GM19239 (cell line): ENCODE data around the gene ZNF638.

Source experiments
- DNase-seq: peaks from one replicate; pipeline ENCODE4 v3.0.0; 2011; ENCODE audit warnings: low spot score; ENCODE audit not compliant: insufficient read length
- FAIRE-seq: peaks from 2 replicates; lab custom pipeline; 2011; peaks lifted over from hg19 to GRCh38; lab: Jason Lieb, UNC

The ZNF638 gene

DNA sequence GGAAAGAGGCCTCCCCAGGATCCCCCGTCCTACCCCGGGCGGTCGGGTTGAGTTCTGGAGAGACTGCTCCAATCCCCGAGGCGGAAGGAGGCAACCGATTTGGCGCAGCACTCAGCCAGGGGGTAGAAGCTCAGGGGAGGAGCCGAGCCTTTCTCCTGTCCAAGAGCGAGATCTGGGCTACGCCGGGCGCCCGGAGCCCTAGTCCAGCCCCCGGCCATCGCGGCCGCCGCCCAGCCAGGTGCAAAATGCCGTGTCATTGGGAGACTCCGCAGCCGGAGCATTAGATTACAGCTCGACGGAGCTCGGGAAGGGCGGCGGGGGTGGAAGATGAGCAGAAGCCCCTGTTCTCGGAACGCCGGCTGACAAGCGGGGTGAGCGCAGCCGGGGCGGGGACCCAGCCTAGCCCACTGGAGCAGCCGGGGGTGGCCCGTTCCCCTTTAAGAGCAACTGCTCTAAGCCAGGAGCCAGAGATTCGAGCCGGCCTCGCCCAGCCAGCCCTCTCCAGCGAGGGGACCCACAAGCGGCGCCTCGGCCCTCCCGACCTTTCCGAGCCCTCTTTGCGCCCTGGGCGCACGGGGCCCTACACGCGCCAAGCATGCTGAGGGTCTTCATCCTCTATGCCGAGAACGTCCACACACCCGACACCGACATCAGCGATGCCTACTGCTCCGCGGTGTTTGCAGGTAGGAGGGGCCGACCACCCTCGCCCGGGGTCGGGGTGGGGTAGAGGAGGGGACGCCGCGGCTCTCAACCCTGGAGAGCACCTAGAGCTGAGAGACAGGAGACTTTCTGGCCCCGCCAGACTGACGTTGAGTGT is 122.0 kb downstream of the ZNF638 start, which contains the start of gene DYSF:
TSS of gene DYSF (plus strand) at position 158 of the 817 bp plus-strand sequence.
- no peak for DNase-seq
- no peak for FAIRE-seq

DNA sequence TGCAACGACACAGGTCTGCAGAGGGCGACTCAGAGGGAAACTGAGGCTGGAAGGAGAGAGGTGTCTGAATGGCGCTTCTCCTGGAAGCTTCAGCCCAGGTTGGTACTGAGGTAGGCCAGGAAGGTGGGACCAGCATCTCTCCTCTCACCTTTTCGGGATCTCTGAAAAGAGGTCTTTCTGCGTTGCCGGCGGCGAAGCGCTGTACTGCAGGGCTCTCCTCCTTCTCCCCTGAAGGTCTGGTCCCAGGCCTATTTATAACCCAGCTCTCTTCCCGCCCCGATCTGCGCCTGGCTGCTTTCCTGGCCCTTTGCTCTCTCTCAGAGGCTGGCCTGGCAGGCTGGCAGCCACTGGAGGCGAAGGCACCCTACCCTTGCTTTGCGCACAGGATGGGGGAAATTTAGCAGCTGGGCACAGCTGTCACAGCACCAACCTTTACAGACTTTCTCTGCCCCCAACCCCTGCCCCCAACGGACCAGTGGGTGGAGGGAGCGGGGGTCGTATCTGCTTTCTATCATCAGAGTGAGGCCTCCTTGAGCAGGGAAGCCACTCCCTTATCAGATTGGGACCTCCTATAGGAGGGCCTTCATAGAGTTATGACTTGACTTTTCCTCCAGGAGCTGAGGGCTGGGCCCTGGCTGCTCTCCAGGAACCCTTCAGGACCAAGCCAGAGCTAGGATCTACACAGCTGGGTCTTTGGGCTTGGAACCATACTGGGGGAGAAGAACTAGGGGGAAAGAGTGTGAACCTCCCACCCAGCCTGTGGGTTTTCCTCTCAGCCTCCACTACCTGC is 122.8 kb downstream of the ZNF638 start:
- FAIRE-seq (no peak), DNase-seq (no peak)

GRCh38 chr2:71455011-71455740 is 123.6 kb downstream of the ZNF638 start:
- DNase-seq (no peak), FAIRE-seq (no peak)

- DNase-seq = no peak
- FAIRE-seq = no peak
These were observed 124.4 kb downstream of the ZNF638 start for GRCh38 chr2:71455741-71456569.

GRCh38 chr2:71456617-71457016 is 125.0 kb downstream of the ZNF638 start:
- no peak for DNase-seq
- FAIRE-seq = no peak

DNA sequence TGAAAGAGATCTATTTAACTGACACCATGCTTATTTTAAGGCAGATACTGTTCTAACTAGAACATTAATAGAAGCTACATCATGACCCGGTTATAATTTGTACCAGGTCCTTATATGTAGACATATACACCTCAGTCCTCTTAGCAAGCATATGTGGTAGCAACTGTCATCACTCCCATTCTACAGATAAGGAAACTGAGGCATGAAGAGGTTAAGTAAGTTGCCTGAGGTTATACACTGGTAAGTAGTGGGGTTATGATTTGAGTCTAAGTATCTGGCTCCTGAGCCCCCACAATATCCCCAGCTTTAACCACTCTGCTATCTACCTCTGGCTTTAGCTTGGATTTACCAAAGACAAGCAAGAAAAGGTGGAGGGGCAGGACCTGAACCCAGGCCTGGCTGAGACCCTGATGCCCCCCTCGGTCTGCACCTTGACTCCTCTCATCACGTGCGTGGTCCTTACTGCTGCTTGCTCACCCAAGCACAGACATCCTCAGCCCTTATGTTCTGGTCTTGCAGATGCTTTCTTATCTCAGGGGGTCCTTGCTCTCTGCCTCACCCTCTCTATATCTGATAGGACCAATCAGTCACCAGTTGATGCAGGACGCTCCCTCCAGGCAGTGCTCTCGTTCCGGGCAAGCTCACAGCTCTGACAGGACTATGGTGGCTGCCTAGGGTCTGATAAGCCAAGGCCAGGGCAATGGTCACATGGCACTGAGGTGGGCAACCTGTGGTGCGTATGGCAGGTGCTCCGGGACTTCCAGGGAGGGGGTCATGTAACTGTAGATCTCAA is 125.7 kb downstream of the ZNF638 start:
- DNase-seq = no peak

DNA sequence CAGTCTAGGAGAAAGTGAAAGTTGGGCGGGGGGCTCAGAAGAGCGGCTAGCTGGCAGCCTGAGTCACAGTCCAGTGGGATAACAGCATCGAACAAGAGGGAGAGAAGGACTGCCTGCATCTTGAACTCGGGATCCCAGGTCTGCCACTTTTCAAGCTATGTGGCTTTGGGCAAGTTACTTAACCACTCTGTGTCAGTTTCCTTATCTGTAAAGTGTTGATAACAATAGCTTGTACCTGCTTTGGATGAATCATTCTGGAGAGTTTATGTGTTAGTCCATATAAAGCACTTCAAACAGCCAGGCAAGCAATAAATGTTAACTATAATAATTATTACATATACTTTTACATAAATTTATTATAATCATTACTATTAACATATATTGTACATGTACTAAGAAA is 126.3 kb downstream of the ZNF638 start:
- FAIRE-seq (no peak), DNase-seq (no peak)

More for the DNA sequence above, 125.7 kb downstream of the ZNF638 start:
- FAIRE-seq = no peak

DNA sequence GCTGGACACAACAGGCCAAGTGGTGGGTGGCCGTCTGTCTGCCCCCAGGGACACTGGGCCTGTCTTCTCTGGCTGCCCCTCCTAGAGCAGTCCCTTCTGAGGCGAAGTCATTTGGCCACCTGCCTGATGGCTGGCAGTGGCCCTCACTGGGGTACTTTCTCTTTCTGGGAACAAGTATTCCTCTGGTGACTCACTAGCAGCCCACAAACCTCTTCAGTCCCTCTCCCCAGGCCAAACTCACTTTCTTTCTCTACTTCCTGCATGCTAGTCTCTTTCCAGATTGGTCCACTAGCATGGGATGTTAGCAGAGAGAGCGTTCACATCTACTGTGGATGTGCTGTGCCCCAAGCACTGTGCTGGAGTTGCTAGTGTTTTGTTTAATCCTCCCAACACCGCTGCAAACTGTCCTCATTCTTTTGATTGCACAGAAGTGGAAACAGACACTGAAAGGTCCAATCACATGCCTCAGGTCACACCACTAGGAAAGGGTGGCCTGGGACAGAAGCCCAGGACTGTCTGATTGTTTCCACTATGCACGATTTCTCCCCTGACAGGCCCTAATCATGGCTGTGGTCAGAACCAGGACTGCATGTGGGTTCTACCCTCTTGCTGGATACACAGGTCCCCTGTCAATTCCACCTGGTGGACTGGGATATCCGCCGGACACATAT is 127.0 kb downstream of the ZNF638 start:
- FAIRE-seq = no peak

DNA sequence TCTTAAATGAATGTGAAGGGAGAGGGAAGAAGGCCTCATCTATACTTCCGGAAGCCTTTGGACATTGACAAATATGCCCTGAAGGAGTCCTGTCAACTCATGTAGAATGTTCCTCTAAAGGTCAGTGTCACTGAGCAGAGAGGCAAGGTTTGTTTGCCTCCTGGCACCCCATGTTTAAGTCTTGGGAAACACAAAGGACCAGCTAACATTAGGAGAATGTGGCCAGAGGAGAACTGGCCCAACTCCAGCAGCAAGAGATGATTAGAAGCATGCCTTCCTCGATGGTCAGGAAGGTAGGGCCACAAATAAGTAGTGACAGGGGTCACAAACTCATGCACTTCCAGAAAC is 127.5 kb downstream of the ZNF638 start:
- DNase-seq (no peak), FAIRE-seq (no peak)

More for the DNA sequence above, 127.0 kb downstream of the ZNF638 start:
- DNase-seq = no peak

DNA sequence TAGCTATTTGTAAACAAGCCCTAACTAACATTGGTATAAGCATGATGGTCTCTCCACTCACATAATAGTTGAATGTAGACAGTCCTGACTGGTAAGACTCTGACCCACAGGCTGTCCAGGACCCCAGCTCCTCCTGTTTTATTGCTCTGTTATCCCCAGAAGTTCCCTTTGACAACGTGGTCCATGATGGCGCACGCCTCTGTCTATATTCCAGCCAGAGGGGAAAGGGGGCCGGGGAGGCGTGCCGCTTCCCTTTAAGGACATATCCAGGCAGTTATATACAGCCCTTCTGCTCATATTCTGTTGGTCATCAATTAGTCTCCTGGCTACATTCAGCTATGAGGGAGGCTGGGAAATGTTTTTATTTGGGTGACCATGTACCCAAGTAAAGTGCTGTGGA is 128.5 kb downstream of the ZNF638 start:
- no peak for FAIRE-seq
- DNase-seq = no peak

- DNase-seq (no peak), FAIRE-seq (no peak)
These were observed 129.2 kb downstream of the ZNF638 start for GRCh38 chr2:71460595-71461303.

DNA sequence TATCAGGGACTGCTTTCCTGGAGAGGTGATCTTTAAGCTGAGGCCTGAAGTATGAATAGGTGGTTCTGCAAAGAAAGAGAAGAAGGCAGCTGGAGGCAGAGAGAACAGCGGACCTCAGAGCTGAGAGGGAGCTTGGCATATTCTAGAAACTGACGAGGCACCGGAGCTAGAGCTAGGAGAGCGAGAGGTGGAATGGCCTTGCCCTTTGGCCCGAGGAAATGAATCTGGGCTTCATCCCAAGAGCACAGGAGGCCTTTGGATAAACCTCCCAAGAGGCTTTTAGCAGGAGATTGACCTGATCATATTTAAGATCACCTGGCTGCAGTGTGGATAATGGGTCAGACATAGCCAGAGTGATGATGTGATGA is 129.7 kb downstream of the ZNF638 start:
- FAIRE-seq (no peak), DNase-seq (no peak)

- FAIRE-seq (no peak), DNase-seq (no peak)
These were observed 130.5 kb downstream of the ZNF638 start for GRCh38 chr2:71462056-71462605.

- no peak for FAIRE-seq
These were observed 131.2 kb downstream of the ZNF638 start for GRCh38 chr2:71462641-71463341.

GRCh38 chr2:71463342-71463654 is 131.7 kb downstream of the ZNF638 start:
- FAIRE-seq (no peak), DNase-seq (no peak)

More at GRCh38 chr2:71462641-71463341, 131.2 kb downstream of the ZNF638 start:
- DNase-seq = no peak

DNA sequence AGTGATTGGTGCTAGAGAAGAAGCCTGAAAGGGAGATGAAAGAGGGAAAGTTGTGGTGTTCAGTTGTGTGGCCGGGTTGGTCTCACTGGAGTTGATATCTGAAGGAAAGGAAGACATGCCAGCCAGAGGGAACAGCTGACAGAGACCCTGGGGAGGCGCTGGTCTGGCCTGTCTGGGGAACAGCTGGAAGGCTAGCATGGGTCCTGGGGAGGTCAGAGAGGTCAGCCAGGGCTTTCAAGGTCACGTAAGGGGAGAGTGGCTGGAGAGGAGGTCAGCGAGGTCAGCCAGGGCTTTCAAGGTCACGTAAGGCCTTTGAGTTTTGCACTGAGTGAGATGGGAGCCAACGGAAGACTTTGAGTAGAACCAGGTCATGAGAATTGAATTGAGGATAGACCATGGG is 132.8 kb downstream of the ZNF638 start:
- FAIRE-seq = no peak
- no peak for DNase-seq

DNA sequence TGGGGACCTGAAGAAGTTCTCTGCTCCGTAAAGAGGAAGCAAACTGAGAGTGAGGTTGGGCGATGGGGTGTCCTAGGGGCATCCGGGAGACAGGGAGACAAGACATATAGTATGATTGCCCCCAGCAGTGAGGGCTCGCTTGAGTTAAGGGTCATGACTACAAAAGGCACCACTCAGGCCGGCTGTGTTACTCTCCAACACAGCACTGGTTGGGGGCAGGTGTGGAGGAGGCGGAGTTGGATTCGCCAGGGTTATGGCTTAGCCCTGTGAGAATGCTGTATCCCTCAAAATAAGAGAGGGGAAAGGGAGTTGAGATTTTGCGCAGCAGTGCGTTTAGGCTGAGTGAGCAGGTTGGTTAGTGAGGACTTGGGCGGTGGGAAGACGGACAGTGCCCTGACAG is 133.8 kb downstream of the ZNF638 start:
- no peak for DNase-seq
- FAIRE-seq = no peak
